ENCODE measurements around the gene CHRND. TPM values are rescaled to one million over a fixed set of nuclear protein-coding genes. Genes with fewer than 3 reads are reported as not detected.

The CHRND gene
- total and polyA plus RNA-seq, 12 donors, result 0.03 to 0.57 (median 0.17) TPM; not detected in 8

DNA sequence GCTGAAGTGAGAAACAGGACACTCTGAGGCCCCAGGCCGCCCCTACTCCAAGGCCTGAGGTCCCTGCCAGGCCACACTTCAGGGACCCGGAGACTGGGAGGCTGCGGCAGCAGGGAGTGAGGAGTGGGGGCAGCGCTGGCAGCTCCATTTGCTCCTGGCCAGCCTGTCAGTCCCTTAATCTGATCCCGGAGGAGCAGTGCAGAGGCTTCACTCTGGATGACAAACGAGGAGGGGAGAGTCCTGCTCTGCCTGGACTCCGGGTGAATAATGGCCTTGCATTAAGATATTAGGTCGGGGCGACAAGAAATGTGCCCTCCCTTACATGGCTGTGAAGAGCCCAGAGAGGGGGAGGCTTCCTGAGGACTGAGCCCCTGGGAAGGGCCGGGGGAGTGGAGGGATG, 20.1 kb upstream of the CHRND start:
- peaks cover 6 to 55% (median 37%) of the 10 kb centered on the region in 7 donors for H3K27me3 ChIP-seq
- 49 to 50% methylated on average over 10 of the region's 10 CpGs for WGBS, 2 donors
- peaks cover 3 to 20% (median 9%) of the 10 kb centered on the region in 9 donors for H3K4me1 ChIP-seq
- no peak overlapping the region for H3K27ac ChIP-seq
- DNase-seq, result no peak
- no peaks in the 10 kb centered on the region for H3K36me3 ChIP-seq
- intact Hi-C loops (cut with DNase I), result no loop called here
- TF ChIP-seq, protein P1, sequence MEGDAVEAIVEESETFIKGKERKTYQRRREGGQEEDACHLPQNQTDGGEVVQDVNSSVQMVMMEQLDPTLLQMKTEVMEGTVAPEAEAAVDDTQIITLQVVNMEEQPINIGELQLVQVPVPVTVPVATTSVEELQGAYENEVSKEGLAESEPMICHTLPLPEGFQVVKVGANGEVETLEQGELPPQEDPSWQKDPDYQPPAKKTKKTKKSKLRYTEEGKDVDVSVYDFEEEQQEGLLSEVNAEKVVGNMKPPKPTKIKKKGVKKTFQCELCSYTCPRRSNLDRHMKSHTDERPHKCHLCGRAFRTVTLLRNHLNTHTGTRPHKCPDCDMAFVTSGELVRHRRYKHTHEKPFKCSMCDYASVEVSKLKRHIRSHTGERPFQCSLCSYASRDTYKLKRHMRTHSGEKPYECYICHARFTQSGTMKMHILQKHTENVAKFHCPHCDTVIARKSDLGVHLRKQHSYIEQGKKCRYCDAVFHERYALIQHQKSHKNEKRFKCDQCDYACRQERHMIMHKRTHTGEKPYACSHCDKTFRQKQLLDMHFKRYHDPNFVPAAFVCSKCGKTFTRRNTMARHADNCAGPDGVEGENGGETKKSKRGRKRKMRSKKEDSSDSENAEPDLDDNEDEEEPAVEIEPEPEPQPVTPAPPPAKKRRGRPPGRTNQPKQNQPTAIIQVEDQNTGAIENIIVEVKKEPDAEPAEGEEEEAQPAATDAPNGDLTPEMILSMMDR (IDR thresholded peaks at IDR 0.05), result no peak
- no peaks in the 10 kb centered on the region for H3K9me3 ChIP-seq
- H3K4me3 ChIP-seq, result no peak overlapping the region
- no peak for ATAC-seq

DNA sequence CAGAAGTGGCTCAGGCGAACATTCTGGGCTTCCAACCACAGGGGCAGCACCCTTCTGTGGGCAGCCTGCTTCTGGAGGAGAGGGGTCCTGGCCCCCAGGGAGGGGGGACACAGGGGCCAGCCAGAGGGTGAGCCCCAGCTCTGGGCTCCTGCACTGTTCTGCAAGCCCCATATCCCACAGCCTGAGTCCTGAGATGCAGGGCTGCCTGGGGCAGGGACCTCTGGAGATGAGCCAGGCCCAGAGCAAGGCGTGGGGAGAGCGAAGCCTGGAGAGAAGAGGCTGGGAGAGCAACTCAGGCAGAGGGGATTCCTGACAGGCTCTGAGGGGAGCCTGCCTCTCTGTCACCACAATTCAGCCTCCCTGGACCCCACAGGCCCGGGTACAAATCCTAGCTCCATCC, 19.3 kb upstream of the CHRND start:
- intact Hi-C loops (cut with DNase I), result no loop called here
- no peak for DNase-seq

DNA sequence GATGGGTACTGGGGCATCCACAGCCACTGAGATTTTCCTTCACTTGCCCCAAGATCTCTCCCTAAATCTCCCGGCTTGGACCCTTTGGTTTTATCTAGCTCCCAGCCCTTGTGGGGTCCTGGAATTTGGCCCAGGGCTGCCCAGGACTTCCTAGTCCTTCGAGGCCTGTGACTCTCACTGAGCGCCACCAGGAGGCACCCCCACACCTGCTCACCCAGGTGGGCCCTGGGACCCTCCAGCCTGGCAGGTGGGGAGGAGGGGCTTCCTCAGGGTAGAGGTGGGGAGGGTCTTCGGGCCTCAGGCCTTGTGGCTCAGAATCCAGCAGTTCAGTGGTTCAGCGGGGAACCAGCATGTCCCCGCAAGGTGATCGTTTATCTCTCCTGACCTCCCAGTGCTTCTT, 17.7 kb upstream of the CHRND start:
- H3K4me1 ChIP-seq, result peaks cover under 1 to 9% (median 5%) of the 10 kb centered on the region in 9 donors
- H3K27me3 ChIP-seq, result peaks cover 3 to 55% (median 28%) of the 10 kb centered on the region in 7 donors
- TF ChIP-seq, protein P1 (IDR thresholded peaks at IDR 0.05), result no peak
- no peak overlapping the region for H3K27ac ChIP-seq
- H3K4me3 ChIP-seq, result no peak overlapping the region
- WGBS, 2 donors, result 77 to 83% methylated on average over 7 of the region's 7 CpGs
- ATAC-seq (no peak), DNase-seq (no peak)
- no peaks in the 10 kb centered on the region for H3K9me3 ChIP-seq
- no peaks in the 10 kb centered on the region for H3K36me3 ChIP-seq
- intact Hi-C loops (cut with DNase I), result no loop called here

More for the DNA sequence above, 19.3 kb upstream of the CHRND start:
- no peaks in the 10 kb centered on the region for H3K9me3 ChIP-seq
- H3K27ac ChIP-seq, result no peak overlapping the region
- H3K27me3 ChIP-seq, result peaks cover 6 to 50% (median 37%) of the 10 kb centered on the region in 7 donors
- no peak overlapping the region for H3K4me3 ChIP-seq
- TF ChIP-seq, protein P1 (IDR thresholded peaks at IDR 0.05), result no peak
- ATAC-seq, result no peak
- WGBS, 2 donors, result 73 to 76% methylated on average over 4 of the region's 4 CpGs
- H3K36me3 ChIP-seq, result no peaks in the 10 kb centered on the region
- H3K4me1 ChIP-seq, result peaks cover 3 to 18% (median 9%) of the 10 kb centered on the region in 9 donors

DNA sequence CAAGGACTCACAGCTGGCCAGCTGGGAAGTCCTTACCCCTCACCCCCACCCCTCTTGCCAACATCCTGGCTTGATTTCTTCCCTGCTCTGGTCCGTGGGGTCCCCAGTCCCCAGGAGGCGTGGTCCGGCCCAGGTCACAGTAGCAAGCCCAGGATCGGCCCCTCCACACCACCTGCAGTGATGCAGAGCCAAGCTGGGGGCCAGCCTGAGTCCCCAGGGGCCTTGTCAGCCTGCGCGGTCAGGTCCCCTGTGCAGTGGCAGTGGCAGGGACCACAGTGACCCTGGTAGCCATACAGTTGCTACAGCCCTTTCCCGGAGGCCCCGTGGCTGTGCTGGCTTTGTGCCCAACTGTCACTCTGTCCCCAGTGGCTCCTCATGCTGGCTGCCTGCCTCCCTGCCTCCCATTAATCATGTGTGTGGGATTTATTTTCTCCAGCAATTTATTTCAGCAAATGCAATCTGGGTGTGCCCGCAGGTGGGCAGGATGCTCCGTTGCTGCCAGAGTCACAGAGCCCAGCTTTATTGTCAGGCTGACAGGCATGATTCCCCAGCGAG, 14.5 kb upstream of the CHRND start:
- Histone ChIP-seq H3K27me3 (peaks cover 0 to 38% (median 12%) of the 10 kb centered on the region in 7 donors), H3K27ac (no peak overlapping the region), H3K36me3 (no peaks in the 10 kb centered on the region), H3K4me3 (no peak overlapping the region), H3K4me1 (peaks cover 0 to 3% (median 0%) of the 10 kb centered on the region in 9 donors), H3K9me3 (no peaks in the 10 kb centered on the region)
- DNase-seq, result peak; percentile 51 to 55
- TF ChIP-seq, protein P1 (IDR thresholded peaks at IDR 0.05), result no peak
- ATAC-seq, result peak in 7 of 8 donors; percentile 49 to 82 (median 71)
- 45 to 50% methylated on average over 11 of the region's 11 CpGs for WGBS, 2 donors
- intact Hi-C loops (cut with DNase I), result loop anchor here in 1 of 10 donors (5.0 kb wide), 1 partner anchor 54 kb away; the partner anchor contains the start of gene ALPI

Data from heart right ventricle (tissue), 16 donors.